Measurements from ENCODE around the gene NUCKS1. TPM values are rescaled to one million over a fixed set of nuclear protein-coding genes. Genes with fewer than 3 reads are reported as not detected.

The NUCKS1 gene
- total RNA-seq, 1 experiment from 2014 or later = 237 TPM

DNA sequence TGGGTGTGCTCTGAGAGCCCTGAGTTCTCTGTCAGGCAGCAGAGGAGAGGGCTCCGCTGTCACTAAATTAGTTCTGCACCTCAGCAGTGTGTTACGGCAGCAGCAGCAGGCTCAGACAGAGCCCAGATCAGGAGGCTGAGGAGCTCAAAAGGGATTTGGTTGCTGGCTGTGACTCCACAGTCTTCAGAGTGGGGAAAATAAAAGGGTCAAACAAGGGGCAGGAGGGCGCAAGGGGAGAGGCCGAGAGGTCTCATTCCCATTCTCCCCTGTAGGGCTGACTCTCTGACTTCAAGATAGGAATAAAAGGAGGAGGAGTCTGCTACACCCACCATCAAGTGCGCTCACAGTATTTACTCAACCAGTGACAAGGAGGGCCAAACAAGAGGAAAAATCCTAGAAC lies 60.5 kb downstream of the NUCKS1 start:
- ChIA-PET POLR2A (no interaction called here), CTCF (interaction anchor here (0.7 kb wide), 1 partner anchor 9 kb away, joined by 3 read pairs; the partner anchor contains the start of gene SLC45A3), RAD21 (ENCODE audit: low non-redundant PET in 1 of 2, low total read pairs in 2 of 2, uncharacterized antibody in 2 of 2, unreplicated experiment in 2 of 2) (no interaction called here)
- no peaks in the 10 kb centered on the region for H4K20me1 ChIP-seq (ENCODE audit: insufficient read depth)
- no TSS peak for BruUV-seq (replicated peaks)
- intact Hi-C loops (cut with micrococcal nuclease) = no loop called here
- no peak for ATAC-seq
- no peak overlapping the region for H3K27ac ChIP-seq (ENCODE audit: low read depth, low read length)
- H3K4me1 ChIP-seq (ENCODE audit: control insufficient read depth in 1 of 2, insufficient read depth in 2 of 2, low read length in 2 of 2) = no peaks in the 10 kb centered on the region
- no peaks in the 10 kb centered on the region for H3K9me2 ChIP-seq (ENCODE audit: insufficient read depth)
- H2AFZ ChIP-seq (ENCODE audit: low read depth, low read length, poor library complexity, severe bottlenecking) = no peak overlapping the region
- H3K9me3 ChIP-seq (ENCODE audit: control insufficient read depth in 1 of 2, insufficient read depth in 1 of 2, low read depth in 1 of 2, low read length in 2 of 2) = no peaks in the 10 kb centered on the region
- no peaks in the 10 kb centered on the region for H3K36me3 ChIP-seq (ENCODE audit: control insufficient read depth in 1 of 2, insufficient read depth in 2 of 2, low read length in 2 of 2)
- no peak overlapping the region for H3K4me2 ChIP-seq (ENCODE audit: low read length)
- no peak for DNase-seq (ENCODE audit: low read depth, low spot score)
- no peak for TF ChIP-seq CEBPB (IDR thresholded peaks at IDR 0.05; ENCODE audit: low read depth)
- TF ChIP-seq ZNF274 (IDR thresholded peaks at IDR 0.05; ENCODE audit: low read depth, low read length) = no peak
- no peak for TF ChIP-seq YY1 (IDR thresholded peaks at IDR 0.05; ENCODE audit: extremely low read depth, insufficient replicate concordance, low read depth, low read length)
- TF ChIP-seq TCF7L2 (IDR thresholded peaks at IDR 0.05; ENCODE audit: borderline replicate concordance, extremely low read depth, insufficient read depth, insufficient read length) = no peak
- TF ChIP-seq FOSL1 (IDR thresholded peaks at IDR 0.05; ENCODE audit: low read depth) = no peak
- no peak for TF ChIP-seq SIN3A (IDR thresholded peaks at IDR 0.05; ENCODE audit: low read depth)
- TF ChIP-seq EZH2phosphoT487 (IDR thresholded peaks at IDR 0.05; ENCODE audit: borderline replicate concordance) = no peak
- no peak for TF ChIP-seq POLR2A (IDR thresholded peaks at IDR 0.05; ENCODE audit: borderline replicate concordance, extremely low read depth, insufficient read depth, insufficient read length)
- no peak for TF ChIP-seq JUND (IDR thresholded peaks at IDR 0.05)
- no peak for TF ChIP-seq RAD21 (IDR thresholded peaks at IDR 0.05; ENCODE audit: low read depth)
- TF ChIP-seq MAX (IDR thresholded peaks at IDR 0.05) = no peak
- no peaks in the 10 kb centered on the region for H3K79me2 ChIP-seq (ENCODE audit: insufficient read depth, low read length)
- no peak overlapping the region for H3K4me3 ChIP-seq (replicated peaks in 1 of 2; ENCODE audit: low read depth in 1 of 2, low read length in 2 of 2)
- H3K9ac ChIP-seq (ENCODE audit: low read length) = no peak overlapping the region
- H3K27me3 ChIP-seq (ENCODE audit: insufficient read depth, low read length) = no peaks in the 10 kb centered on the region
